LoVo (cell line): Measurements from ENCODE around the gene FBXW11.
"Not testable (repeated sequence)": the region's sequence is repeated elsewhere in the genome, so short reads cannot be mapped to it uniquely, and the experiment has no call there.

Experiments
- DNase-seq: peaks from one replicate; pipeline ENCODE4 v3.0.0-alpha.2; 2016; ENCODE audit warnings: low spot score

The FBXW11 gene

GRCh38 chr5:171953860-171954701, 52.4 kb downstream of the FBXW11 start:
- no peak for DNase-seq

GRCh38 chr5:171952021-171952420, 54.4 kb downstream of the FBXW11 start:
- DNase-seq = no peak

- no peak for DNase-seq
Measured at GRCh38 chr5:171951218-171951617, 55.2 kb downstream of the FBXW11 start.

DNA sequence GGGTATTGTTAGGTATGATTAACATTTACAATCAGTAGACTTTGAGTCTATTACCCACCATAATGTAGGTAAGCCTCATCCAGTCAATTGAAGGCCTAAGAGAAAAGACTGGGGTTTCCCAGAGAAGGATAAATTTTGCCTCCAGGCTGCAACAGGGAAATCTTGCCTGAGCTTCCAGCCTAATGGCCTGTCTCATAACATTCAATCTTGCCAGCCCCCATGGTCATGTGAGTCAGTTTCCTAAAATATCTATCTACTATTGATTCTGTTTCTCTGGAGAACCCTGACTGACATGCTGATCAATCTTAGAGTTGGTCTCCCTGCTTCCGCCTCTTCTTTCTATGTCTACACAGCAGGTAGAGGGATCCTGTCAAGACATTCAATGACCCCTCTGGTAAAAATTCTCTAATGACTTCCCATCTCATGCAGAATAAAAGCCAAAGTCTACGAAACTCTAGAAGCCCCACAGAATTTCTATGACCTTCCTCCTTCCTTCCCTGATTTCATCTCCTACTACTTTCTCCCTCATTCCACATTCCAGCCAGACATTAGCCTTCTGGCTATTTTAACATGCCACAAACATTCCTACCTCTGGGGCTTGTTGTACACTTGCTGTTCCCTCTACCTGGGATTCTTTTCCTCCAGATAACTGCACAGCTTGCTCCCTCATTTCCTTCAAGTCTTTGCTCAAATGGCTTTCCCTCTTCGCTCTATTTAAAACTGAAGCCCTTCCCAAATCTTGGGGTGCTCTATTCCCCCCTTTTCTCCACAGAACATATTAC, 60.2 kb downstream of the FBXW11 start:
- DNase-seq = no peak

DNA sequence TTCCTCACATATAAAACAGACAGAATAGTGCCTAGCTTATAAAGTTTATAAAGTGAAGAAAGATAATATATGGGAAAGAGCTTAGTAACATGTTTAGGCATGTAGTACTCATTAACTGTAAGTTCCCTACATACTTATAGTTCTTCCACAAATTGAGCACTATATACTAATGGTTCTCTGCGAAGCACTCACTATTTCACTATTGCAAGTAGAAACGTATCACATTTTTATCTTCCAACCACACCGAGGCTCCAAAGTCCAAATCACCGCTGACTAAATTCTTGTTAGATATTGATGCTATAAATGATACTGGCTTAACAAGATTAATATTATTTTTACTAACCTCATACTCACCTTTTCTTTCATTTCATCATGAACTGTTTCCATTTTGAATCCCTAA, 61.0 kb downstream of the FBXW11 start:
- peak; percentile 15 for DNase-seq

GRCh38 chr5:171945066-171945465, 61.4 kb downstream of the FBXW11 start:
- no peak for DNase-seq

DNA sequence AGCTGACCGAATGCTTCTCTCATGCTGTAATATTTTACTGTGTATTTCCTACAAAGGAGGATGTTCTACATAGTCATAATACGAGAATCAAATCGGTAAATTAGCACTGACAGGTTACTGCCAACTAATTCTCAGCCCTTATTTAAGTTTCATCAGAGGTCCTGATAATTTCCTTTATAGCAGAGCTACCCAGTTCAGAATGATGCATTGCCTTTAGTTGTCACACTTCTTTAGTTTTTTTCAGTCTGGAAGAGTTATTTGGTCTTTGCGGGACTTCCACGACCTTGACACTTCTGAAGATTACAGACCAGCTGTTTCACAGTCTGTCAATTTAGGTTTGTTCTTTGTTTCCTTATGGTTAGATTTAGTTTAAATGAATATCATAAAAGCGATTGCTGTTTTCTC, 64.3 kb downstream of the FBXW11 start:
- not testable (repeated sequence) for DNase-seq

- DNase-seq = not testable (repeated sequence)
Measured at GRCh38 chr5:171941675-171942074, 64.8 kb downstream of the FBXW11 start.

GRCh38 chr5:171941275-171941674, 65.2 kb downstream of the FBXW11 start:
- DNase-seq = not testable (repeated sequence)

DNA sequence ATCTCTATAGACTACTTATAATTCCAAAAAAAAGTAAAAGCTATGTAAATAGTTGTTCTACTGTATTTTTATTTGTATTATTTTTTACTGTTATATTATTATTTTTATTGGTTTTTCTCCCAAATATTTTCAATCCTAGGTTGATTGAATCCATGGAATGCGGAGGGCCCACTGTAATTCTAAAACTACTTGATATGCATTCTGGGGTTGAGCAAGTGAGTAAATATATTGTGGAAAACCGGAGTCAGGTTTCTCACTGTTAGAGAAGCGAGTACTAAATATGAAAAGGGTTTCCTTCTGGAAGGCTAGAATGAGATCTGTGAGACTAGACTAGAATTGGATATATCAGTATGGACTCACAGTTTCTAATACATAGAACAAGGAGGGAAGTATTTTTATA, 66.5 kb downstream of the FBXW11 start:
- no peak for DNase-seq

- DNase-seq = no peak
Measured at GRCh38 chr5:171938358-171938757, 68.1 kb downstream of the FBXW11 start.

- no peak for DNase-seq
Measured at GRCh38 chr5:171937351-171937750, 69.1 kb downstream of the FBXW11 start.

DNA sequence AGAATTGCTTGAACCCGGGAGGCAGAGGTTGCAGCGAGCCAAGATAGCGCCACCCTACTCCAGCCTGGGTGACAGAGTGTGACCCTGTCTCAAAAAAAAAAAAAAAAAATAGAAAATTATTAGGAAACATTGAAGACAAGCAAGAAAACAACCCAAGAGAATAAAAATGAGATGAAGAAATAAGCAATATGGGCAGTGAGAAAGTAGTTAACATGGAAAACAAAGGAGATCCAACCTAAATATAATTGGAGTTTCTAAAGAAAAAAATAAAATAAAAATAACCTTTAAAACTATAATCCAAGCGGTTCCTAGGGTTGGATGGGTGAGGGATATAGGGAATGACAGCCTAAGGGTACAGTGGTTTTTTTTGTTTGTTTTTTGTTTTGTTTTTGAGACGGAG, 71.9 kb downstream of the FBXW11 start:
- DNase-seq = no peak

DNA sequence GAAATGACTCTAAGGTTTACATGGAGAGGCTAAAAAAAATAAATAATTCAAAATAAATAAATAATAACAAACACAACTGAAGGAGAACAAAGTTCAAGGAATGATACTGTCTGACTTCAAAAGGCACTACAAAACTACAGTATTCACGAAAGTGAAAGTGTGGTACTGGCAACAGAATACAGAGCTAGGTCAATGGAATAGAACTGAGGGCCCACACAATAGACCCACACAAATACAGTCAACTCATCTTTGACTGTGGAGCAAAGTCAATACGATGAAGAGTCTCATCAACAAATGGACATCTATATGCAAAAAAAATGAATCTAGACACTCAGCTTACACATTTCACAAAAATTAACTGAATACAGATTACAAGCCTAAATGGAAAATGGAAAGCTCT, 75.3 kb downstream of the FBXW11 start:
- no peak for DNase-seq

DNA sequence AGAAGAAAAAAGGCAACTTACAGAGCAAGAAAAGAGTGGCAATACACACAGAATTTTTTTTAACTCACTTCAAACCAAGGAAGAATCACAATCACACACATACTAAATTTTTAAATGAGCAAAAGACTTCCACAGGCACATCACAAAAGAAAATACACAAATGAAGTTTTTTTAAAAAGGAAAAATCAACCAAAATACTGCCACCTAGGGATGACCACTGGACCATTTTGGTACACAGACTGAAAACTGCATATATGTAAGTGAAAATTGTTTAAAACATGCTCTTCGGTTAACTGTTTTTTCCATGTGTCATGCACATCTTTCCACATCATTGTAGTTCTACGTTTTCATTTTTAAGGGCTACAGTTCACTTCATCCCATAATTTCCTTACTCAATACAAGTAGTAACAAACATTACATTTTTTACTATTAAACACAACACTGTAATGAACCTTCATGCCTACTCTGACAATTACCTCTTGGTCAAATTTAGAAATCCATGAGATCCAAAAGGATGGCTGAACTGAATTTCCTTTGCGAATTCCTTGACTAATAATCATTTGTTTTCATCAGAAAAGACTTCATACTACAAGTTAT, 79.0 kb downstream of the FBXW11 start:
- no peak for DNase-seq

DNA sequence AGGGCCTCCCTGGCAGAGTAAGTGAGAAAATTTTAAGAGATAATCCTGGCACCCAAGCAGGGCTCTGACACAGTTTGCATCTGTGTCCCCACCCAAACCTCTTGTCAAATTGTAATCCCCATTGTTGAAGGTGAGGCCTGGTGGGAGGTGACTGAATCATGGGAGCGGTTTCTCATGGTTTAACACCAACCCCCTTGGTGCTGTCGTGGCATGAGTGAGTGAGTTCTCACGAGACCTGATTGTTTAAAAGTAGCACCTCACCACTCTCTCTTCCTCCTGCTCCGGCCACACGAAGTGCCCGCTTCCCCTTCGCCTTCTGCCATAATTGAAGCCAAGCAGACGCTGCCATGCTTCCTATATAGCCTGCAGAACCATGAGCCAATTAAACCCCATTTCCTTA, 80.1 kb downstream of the FBXW11 start:
- no peak for DNase-seq

- DNase-seq = no peak
Measured at GRCh38 chr5:171924493-171925122, 81.8 kb downstream of the FBXW11 start.

GRCh38 chr5:171920765-171921391, 85.6 kb downstream of the FBXW11 start:
- DNase-seq = no peak

DNA sequence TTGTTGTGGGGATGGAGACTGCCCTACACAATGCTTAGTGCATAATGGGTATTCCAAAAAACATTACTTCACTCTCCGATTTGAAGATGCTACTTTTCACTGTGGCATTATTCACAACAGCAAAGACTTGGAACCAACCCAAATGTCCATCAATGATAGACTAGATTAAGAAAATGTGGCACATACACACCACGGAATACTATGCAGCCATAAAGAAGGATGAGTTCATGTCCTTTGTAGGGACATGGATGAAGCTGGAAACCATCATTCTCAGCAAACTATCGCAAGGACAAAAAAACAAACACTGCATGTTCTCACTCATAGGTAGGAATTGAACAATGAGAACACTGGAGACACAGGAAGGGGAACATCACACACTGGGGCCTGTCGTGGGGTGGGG, 90.7 kb downstream of the FBXW11 start:
- not testable (repeated sequence) for DNase-seq

DNA sequence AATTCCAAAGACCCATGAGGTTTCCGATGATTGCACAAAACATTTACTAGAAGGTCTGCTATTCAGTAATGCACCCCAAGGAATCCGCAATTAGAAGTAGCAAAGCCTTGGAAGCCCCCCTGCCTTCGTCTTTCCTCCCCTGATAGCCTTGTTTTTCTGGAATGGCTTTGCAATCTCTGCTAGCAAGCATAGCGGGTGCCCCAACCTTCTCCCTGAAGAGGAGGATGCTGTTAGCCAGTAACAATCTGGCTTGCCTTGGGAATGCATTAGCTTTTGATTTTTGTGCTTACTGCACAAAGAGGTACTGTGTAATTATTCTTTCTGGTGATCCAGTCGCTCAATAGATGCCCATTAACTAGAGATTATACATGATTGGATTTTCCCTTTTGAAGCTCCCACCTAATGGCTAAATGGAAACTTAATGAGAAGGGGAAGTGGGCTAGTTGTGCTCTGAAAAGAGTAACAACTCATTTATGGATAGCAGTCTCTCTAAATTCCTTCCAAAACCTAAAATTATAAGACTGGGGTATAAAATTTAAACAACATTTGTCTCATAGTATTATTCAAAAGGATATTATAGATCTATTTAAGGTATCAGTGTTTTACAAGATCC, 91.6 kb downstream of the FBXW11 start:
- no peak for DNase-seq

- no peak for DNase-seq
Measured at GRCh38 chr5:171913987-171914273, 92.5 kb downstream of the FBXW11 start.

- DNase-seq = no peak
Measured at GRCh38 chr5:171911152-171911551, 95.3 kb downstream of the FBXW11 start.
